Hepatocyte (in vitro differentiated cells): ENCODE results near the gene TPST1. TPM values are rescaled to one million over a fixed set of nuclear protein-coding genes. Genes with fewer than 3 reads are reported as not detected.

Experiments used
- DNase-seq: peaks from one replicate; pipeline ENCODE4 v3.0.0-alpha.2; 2016; ENCODE audit warnings: low spot score
- H2AFZ ChIP-seq: fragments of 200-600 bp; sonication (generic); 2 replicates; pipeline ENCODE4 v1.6.0; 2016; ENCODE audit warnings: antibody characterized with exemption, mild to moderate bottlenecking
- H3K27ac ChIP-seq: fragments of 200-600 bp; sonication (generic); 2 replicates; pipeline ENCODE4 v1.5.1; 2016; ENCODE audit warnings: mild to moderate bottlenecking
- H3K27me3 ChIP-seq: fragments of 200-600 bp; sonication (generic); 2 replicates; pipeline ENCODE4 v1.6.1; 2016
- H3K36me3 ChIP-seq: fragments of 200-600 bp; sonication (generic); replicated peaks from 2 replicates; pipeline ENCODE4 v1.5.1; 2016; ENCODE audit warnings: low read depth; ENCODE audit not compliant: insufficient read depth
- H3K4me1 ChIP-seq: fragments of 200-600 bp; sonication (generic); 2 replicates; pipeline ENCODE4 v1.5.1; 2016; ENCODE audit warnings: mild to moderate bottlenecking, moderate library complexity; ENCODE audit not compliant: insufficient read depth
- H3K4me2 ChIP-seq: fragments of 200-600 bp; sonication (generic); 2 replicates; pipeline ENCODE4 v1.6.0; 2016
- H3K4me3 ChIP-seq: fragments of 200-600 bp; sonication (generic); 2 replicates; pipeline ENCODE4 v1.5.1; 2016; ENCODE audit warnings: mild to moderate bottlenecking
- H3K79me2 ChIP-seq: fragments of 200-600 bp; sonication (generic); 2 replicates; pipeline ENCODE4 v1.6.0; 2017; ENCODE audit warnings: mild to moderate bottlenecking
- H3K9me2 ChIP-seq: fragments of 200-600 bp; sonication (generic); replicated peaks from 2 replicates; pipeline ENCODE4 v1.6.0; 2017; ENCODE audit warnings: mild to moderate bottlenecking; ENCODE audit not compliant: insufficient read depth
- H3K9me3 ChIP-seq: fragments of 200-600 bp; sonication (generic); 2 replicates; pipeline ENCODE4 v1.5.1; 2016; ENCODE audit warnings: low read depth, mild to moderate bottlenecking
- H4K20me1 ChIP-seq: fragments of 200-600 bp; sonication (generic); 2 replicates; pipeline ENCODE4 v1.6.0; 2016; ENCODE audit warnings: mild to moderate bottlenecking; ENCODE audit not compliant: insufficient read depth, poor library complexity, severe bottlenecking
- EZH2 ChIP-seq: fragments of 200-600 bp; sonication (generic); IDR thresholded peaks from 2 replicates; pipeline ENCODE4 v1.6.1; 2016; ENCODE audit warnings: antibody characterized with exemption, mild to moderate bottlenecking, borderline replicate concordance
- EZH2phosphoT487 ChIP-seq: fragments of 200-600 bp; sonication (generic); IDR thresholded peaks from one replicate; pipeline ENCODE4 v1.6.1; 2018; ENCODE audit warnings: antibody characterized with exemption, mild to moderate bottlenecking, low read depth, moderate library complexity; ENCODE audit not compliant: unreplicated experiment, severe bottlenecking
- WGBS: methylation state at CpG from one replicate; pipeline ENCODE4 v1.1.6; 2016; ENCODE audit warnings: low lambda C conversion rate; ENCODE audit errors: missing lambda C conversion rate; 5-methylcytosine and 5-hydroxymethylcytosine counted together
- polyA plus RNA-seq: library from polyadenylated mRNA; unstranded; fragments of >200 nt; fragmentation: Nextera tagmentation; extraction: Ambion mirVana; gene quantifications from 2 replicates; pipeline ENCODE4 v1.2.1, GENCODE V29; 2016
- total RNA-seq: library from RNA; depleted of rRNA; stranded (reverse); fragments of >200 nt; gene quantifications from 2 replicates; pipeline ENCODE4 v1.2.3, GENCODE V29; 2014
- TF ChIP-seq, protein P1 (sequence below): fragments of 200-600 bp; sonication (generic); IDR thresholded peaks from 2 replicates; pipeline ENCODE4 v1.5.1; 2016; ENCODE audit warnings: antibody characterized with exemption, mild to moderate bottlenecking; ENCODE audit not compliant: poor library complexity

TPST1 gene
- total and polyA plus RNA-seq, 2 experiments from 2014 or later: 85.2 to 91.2 TPM

DNA sequence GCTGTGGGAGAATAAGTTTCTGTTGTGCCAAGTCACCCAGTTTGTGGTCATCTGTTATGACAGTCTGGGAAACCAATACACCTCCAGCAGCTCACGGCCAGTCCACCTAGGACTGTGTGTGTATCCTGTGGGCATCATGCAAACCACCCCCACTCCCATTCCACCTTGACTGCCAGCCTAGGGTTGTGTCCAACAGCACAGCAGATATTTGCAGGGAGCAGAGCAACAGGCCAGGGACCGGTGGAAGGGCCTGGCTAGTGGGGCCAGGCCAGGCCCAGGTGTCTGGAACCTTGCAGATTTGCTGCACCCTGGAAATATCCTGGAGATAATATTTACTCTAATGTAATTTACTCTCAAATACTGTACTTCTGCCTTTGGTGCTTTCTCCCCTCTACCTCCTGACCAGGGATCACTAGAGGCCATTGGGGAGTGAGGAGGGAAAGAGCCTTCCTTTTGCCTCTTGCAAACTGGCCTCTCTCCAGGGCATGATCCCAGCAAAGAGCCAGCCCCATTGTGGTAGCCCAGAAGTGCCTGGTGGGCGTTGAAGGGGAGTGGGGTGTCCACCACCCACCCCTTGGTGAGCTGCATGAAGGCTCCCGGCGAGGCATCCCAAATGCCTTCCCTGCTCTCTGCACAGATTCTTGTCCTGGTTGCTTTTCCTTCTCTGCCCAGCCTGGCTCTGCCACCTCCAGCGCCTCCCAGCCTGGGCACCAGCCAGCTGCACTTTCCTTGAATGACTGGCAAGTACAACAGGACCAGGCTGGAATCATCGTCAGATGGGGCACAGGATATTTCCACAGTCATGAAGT, 15.2 kb upstream of the TPST1 start:
- TF ChIP-seq EZH2phosphoT487 (no peak), EZH2 (no peak)
- TF ChIP-seq, protein P1, sequence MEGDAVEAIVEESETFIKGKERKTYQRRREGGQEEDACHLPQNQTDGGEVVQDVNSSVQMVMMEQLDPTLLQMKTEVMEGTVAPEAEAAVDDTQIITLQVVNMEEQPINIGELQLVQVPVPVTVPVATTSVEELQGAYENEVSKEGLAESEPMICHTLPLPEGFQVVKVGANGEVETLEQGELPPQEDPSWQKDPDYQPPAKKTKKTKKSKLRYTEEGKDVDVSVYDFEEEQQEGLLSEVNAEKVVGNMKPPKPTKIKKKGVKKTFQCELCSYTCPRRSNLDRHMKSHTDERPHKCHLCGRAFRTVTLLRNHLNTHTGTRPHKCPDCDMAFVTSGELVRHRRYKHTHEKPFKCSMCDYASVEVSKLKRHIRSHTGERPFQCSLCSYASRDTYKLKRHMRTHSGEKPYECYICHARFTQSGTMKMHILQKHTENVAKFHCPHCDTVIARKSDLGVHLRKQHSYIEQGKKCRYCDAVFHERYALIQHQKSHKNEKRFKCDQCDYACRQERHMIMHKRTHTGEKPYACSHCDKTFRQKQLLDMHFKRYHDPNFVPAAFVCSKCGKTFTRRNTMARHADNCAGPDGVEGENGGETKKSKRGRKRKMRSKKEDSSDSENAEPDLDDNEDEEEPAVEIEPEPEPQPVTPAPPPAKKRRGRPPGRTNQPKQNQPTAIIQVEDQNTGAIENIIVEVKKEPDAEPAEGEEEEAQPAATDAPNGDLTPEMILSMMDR: no peak
- Histone ChIP-seq H3K79me2 (no peaks in the 10 kb centered on the region), H3K9me3 (no peaks in the 10 kb centered on the region), H3K27me3 (no peaks in the 10 kb centered on the region), H3K27ac (no peak overlapping the region), H3K36me3 (no peaks in the 10 kb centered on the region), H2AFZ (no peak overlapping the region), H4K20me1 (no peaks in the 10 kb centered on the region), H3K4me2 (no peak overlapping the region), H3K4me1 (no peaks in the 10 kb centered on the region), H3K9me2 (no peaks in the 10 kb centered on the region), H3K4me3 (no peak overlapping the region)
- DNase-seq: no peak
- 93% methylated on average over 7 of the region's 7 CpGs for WGBS

DNA sequence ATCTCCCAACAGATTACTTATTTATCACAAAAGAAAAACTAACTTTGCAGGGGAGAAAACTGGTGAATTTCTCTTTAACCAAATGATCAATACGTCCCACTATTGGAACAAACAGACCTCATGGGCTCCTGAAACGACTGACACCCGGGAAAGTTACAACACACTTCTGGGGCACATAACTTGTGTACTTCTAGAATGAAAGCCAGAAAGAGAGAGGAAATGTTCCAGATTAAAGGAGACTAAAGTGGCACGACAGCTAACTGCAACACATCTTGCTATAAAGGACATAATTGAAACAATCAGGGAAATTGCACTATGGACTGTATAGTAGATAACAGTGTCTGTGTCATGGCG, 14.7 kb upstream of the TPST1 start:
- Histone ChIP-seq H2AFZ (no peak overlapping the region), H3K4me2 (no peak overlapping the region), H3K4me3 (no peak overlapping the region), H3K79me2 (no peaks in the 10 kb centered on the region), H4K20me1 (no peaks in the 10 kb centered on the region), H3K27ac (no peak overlapping the region), H3K9me2 (no peaks in the 10 kb centered on the region), H3K27me3 (no peaks in the 10 kb centered on the region), H3K4me1 (no peaks in the 10 kb centered on the region), H3K9me3 (no peaks in the 10 kb centered on the region), H3K36me3 (no peaks in the 10 kb centered on the region)
- WGBS: 54% methylated on average over 5 of the region's 5 CpGs
- DNase-seq: no peak
- TF ChIP-seq, protein P1: no peak
- TF ChIP-seq EZH2 (no peak), EZH2phosphoT487 (no peak)

DNA sequence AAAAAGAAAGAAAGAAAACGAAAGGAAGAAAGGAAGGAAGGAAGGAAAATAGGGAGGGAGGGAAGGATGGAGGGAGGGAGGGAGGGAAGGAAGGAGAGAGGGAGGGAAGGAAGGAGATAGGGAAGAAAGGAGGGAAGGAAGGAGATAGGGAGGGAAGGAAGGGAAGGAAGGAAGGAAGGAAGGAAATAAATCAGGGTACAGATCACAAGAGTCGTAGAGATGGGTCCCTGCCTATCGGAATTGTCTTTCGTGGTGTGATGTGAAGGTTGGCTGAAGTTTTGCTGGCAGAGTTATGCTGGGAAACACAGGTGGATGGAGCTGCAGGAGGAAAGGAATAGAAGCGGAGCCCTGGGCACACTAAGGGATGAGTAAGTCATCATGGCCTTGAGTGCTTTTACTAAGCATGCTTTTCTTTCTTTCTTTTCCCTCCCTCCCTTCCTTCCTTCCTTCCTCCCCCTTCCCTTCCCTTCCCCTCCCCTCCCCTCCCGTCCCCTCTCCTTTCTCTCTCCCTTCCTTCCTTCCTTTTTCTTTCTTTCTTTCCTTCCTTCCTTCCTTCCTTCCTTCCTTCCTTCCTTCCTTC, 11.9 kb upstream of the TPST1 start:
- no peaks in the 10 kb centered on the region for H3K27me3 ChIP-seq
- no peak overlapping the region for H2AFZ ChIP-seq
- H3K4me3 ChIP-seq: no peak overlapping the region
- TF ChIP-seq EZH2: no peak
- TF ChIP-seq, protein P1: no peak
- TF ChIP-seq EZH2phosphoT487: no peak
- H3K27ac ChIP-seq: no peak overlapping the region
- no peaks in the 10 kb centered on the region for H3K9me3 ChIP-seq
- no peak for DNase-seq
- H3K4me2 ChIP-seq: no peak overlapping the region
- no peaks in the 10 kb centered on the region for H3K36me3 ChIP-seq
- H3K79me2 ChIP-seq: no peaks in the 10 kb centered on the region
- no peaks in the 10 kb centered on the region for H3K9me2 ChIP-seq
- WGBS: 95% methylated on average over 4 of the region's 6 CpGs
- no peaks in the 10 kb centered on the region for H3K4me1 ChIP-seq
- no peaks in the 10 kb centered on the region for H4K20me1 ChIP-seq
